Hematopoietic multipotent progenitor cell treated with erythropoietin and hydrocortisone succinate and interleukin-3 and kit ligand, for 6 days (in vitro differentiated cells): ENCODE measurements around the gene ADAMTS18.

Source experiments
- DNase-seq: peaks from one replicate; pipeline ENCODE4 v3.0.0-alpha.2; 2015

The ADAMTS18 gene

DNA sequence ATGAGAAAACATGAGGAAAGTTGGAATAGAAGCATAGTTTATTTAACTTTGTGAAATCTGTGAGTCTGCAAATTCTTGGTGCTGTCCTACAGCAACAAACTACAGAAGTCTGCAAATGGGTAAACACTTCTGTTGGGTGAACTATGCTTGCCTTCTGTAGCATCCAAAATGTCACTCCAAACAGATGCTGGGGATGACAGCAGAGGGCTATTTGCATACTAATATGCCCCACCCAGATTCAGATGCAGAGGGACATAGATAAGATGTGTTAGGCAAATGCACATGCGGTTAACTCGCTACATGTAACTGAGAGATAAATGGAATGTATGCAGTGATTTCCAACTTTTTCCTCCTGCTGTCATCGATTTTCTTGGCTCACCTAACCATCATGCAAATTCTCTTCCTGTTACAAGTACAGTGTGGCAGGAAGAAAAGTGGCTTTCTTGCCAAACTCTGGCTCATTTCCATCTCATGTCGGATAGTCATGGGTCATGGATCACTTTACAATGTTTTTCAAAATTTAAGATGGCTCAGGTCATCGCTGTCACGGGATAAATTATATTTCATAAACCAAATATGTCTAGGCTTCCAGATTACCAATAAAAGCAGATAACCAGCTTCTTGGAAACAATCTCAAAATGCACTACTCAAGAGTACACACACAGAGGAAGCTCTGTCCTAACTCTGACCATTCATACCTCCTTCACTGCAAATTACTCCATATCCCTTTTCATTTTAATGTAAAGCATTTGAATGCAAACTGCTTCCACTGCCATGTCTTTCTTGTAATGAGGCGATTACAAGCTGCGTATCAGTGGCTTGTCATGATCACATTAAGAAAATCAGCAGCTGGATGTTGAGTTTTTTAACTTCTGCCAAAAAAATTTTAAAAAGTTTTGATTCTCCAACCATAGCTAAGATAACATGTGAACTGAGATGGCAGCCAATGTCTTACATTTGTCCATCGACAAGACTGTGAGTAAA is 47.7 kb downstream of the ADAMTS18 start:
- peak; percentile 1 for DNase-seq

DNA sequence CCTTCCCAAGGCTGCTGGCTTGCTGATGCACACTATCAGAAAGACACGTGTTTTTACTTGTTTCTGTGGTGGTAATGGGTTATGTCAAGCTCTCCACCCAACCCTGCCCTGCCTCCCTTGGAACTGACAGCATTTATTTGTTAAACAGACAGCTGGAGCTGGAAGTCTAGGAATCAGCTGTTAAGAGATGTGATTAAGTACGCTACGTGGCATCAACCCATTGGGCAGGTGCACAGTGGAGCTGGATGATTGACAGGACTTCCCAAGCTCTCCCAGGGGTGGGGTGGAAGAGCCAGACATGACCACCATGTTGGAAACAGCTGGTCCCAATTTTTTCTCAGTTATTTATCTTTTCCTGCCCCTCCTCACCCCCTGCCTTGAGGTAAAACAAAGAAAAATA is 49.4 kb downstream of the ADAMTS18 start:
- no peak for DNase-seq

DNA sequence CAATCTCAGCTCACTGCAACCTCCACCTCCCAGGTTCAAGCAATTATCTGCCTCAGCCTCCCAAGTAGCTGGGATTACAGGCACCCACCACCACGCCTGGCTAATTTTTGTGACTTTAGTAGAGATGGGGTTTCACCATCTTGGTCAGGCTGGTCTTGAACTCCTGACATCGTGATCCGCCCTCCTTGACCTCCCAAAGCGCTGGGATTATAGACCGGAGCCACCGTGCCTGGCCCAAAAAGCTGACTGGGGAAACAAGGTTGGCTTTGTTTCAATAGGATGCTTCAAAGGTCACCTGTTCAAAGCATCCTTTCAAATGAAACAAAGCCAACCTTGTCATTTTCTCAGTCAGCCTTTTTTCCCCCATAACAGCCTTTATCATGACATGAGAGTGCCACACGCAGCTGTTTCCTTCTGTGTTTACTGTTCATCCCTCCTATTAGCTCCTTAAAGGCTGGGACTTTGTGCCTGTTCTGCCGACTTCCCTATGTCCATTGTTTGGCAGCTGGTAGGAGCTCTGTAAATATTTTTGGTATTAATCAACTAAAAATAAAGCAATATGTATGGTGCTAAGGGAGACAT is 51.1 kb downstream of the ADAMTS18 start:
- no peak for DNase-seq

DNA sequence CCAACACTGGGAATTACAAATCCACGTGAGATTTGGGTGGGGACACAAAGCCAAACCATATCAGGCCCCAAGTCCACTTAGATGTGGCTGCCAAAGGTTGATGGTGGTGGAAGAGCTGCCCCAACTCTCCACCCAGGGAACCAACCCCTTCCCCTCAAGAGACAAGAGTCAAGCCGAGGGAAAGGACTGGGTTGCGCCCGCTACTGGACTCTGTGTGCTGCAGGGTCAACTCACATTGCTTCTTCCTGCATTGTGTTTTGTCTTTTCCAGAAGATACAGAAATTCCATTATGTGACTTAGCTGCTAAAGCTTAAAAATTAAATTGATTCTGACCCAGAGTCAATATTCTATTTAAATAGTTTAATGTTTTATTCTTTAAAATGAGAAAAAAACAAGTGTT is 58.5 kb downstream of the ADAMTS18 start:
- DNase-seq, result peak; percentile 10

DNA sequence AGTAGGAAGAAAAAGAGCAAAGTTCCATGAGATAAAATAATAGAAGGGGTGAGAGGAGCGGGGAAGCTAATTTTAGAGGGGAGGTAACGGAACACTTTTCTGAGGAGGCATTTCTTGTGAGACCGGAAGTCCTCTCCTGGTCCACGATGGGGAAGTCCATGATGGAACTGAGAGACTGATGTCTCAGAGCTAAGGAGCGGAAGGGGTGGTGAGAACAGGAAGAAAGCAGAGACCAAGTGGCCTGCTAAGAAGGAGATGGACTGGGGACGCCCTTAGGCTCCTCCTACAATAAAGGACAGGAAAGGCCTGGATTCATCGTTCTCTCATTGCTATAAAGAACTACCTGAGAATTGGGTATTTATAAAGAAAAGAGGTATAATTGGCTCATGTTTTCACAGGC is 59.4 kb downstream of the ADAMTS18 start:
- no peak for DNase-seq

DNA sequence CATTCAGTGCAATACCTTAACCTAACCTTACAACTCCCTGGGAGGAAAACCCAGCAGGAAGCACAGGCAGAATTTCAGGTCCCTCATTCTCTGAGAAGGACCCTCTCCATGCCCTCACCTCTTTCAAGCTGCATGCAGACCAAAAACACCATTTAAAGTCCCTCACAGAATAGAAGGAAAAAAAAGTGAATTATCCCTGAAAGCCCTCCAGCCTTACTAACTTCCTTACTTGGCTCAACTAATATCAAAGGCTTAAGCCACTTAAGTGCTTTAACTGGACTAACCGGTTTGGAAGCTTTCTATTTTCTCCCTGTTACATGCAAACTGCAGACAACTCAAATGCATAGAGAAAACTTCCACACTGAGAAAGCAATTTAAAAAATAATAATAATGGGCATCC is 60.5 kb downstream of the ADAMTS18 start:
- no peak for DNase-seq

DNA sequence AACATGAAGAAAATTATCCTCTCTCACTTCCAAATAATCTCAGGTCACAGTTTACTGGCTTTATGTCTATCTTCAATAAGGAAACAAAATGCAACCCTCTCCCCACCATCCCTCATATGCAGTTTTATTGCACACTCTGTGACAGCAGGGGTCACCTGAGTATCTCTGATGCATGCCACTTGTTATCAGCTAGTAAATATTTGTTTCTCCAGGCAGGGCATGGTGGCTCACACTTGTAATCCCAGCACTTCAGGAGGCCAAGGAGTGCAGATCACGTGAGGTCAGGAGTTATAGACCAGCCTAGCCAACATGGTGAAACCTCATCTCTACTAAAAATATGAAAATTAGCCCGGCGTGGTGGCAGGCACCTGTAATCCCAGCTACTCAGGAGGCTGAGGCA is 61.1 kb downstream of the ADAMTS18 start:
- DNase-seq, result no peak

DNA sequence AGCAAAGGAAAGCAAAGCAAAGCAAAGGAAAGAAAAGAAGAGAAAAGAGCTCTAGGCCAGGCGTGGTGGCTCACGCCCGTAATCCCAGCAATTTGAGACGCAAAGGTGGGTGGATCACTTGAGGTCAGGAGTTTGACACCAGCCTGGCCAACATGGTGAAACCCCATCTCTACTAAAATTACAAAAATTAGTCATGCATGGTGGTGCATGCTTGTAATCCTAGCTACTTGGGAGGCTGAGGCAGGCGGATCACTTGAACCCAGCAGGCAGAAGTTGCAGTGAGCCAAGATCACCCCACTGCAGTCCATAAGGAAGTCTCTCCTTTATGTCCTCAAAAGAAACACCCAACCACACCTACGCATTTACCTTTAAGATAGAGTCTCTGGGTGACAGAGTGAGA is 70.1 kb downstream of the ADAMTS18 start:
- DNase-seq, result no peak

DNA sequence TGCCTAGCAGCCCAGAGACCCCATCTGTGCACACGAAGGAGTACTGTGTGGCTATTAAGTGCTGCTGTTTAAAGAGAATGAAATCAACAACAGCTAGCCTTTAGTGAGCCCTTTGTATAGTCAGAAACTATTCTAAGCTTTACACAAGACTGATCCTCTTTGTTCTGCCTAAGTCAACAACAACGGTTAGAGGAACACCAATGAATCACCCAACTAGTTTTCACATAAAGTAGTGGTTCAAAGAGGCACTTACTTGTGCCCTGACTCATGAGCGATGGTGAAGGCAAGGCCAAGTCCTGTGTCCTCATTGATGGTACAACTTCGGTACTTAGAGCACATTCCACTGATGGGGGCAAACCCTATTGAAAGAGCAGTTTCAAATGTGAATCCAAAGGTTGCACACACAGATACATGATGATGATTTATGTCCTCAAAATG is 75.8 kb downstream of the ADAMTS18 start:
- DNase-seq, result no peak

DNA sequence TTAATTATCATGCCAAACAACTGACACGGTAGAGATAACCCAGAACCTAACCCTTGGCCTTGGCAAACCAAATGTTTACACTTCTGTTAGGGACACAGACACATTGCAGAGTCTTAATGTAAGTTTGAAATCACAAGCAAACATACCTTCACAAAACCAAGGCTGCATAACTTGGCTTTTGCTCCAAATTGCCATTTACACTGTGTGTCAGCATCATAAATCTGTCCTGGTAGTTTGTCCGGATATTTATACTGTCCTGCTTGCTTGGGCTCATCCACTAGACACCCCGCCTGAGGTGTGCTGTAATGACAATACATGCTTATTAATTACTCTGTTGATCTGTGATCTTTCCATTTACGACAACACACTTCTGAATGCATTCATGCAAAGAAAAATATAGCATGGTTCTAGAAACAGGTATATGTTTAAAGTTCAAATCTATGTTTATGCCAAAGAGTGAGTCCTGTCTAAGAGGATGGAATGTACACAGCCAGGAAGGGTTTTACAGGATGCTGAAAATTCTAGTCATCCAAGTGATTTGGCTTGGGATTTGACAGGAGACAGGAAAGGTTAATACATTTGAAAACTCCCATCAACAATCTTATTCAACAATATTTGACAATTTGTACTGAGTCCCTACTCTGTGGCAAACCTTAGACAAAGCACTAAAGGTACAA is 81.1 kb downstream of the ADAMTS18 start:
- DNase-seq, result no peak

DNA sequence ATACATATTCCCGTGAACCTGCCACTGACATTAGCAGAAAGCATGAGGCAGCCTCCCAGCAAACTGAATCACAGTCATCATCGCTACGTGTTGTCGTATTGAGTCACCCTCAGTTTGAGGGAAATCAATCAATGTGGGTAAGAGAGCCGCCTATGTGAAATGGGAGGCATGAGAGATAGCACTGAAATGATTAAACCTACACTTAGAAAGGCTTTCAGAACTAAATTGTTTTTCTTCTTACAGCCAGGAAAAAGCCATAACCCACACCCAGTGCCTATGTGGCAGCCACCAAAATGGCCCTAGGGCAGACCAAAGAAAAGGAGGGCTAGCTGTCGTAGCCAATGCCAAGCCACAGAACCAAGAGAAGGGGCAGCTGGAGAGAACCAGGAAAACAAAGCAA is 90.5 kb downstream of the ADAMTS18 start:
- no peak for DNase-seq

DNA sequence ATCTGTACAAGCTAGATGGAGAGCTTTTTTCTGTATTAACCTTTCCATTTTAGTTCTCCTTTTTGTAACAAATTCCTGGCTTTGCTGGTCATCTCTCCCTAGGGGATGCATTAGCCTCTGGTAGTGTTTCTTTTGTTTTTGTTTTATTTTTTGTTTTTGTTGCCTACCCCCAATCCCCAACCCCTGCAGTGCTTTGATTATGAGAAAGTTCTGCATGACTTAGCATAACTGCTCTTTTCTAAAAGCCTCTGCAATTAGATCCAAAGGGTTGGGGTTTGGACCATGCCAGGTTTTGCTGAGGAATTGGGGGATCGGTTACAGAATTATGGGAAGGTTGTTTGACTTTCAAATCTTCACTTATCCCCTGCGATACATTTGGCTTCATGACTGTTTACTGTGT is 98.2 kb downstream of the ADAMTS18 start:
- no peak for DNase-seq

DNA sequence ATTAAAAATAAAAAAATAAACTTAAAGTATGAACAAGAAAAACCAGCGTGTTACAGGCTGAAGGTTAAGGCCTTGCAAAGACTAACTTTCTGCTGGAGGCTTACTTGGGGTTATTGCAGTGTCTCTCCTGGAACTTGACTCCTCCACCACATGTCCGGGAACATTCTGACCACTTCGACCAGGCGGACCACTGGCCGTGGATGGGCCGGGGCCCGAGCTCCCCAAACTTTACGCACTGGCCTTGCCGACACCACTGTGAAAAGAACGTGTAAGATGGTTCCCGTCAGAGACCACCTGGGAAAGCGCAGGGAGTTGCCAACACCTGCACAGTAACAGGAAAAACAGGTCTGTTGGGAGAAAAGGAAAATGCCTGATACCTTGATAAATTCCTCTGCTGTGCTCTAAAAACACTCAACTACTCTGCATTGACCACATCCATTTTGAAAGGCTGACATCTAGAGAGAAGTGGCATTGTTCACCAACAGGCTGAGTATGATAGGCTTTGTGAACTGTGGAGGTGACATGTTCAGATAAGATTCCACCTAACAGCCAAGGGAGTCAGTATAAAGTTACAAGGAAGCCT is 99.1 kb downstream of the ADAMTS18 start:
- DNase-seq, result no peak

DNA sequence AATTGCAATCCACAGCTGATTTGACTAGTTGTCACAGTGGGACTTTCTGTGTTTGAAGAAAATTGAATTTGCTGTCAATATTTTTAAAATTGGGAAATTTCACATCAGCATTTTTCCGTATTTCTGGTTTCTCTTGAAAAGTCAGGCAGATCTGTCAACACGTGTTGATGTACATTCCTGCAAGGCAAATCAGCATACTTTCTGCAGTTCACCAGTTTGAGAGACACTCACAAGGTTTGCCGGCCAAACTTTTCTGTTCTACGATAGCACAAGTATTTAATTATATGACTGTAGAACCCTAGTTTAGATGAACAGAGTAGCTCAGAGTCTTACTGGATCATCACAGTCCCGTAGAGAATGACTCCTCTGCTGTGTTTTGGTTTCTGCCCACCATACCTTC is 102.0 kb downstream of the ADAMTS18 start:
- no peak for DNase-seq

DNA sequence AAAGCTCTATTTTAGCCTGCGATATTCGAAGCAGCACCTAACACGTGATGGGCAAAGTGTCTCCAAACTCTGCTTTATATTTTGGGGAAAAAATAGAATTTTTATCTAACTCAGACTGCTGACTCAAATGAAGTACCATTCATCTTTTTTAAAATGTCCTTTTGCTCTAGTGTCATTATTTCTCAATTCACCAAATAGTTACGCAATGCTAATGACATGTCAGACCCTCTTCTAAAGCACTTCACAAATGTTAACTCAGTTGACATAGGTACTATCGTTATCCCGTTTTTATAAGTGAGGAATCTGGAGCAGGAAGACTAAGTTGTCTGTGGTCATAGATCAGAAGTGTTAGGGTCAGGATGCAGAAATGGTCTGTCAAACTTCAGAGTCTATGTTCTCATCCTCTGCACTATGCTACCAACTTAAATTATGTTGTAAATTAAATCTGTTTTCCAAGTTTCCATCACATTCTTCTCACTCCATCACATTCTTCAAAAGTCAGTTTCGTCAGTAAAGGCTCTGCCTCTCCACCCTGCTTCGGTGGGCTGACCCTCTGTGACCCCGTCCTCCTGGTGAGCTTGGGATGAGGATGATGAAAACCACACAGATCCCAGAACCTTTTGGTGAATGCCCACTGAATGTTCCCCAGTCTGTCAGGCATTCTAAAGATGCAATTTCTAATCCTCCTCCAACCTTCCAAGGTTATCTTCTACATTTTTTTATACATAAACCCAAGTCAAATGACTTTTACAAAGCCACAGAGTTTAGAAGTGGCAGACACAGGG is 102.8 kb downstream of the ADAMTS18 start:
- no peak for DNase-seq

DNA sequence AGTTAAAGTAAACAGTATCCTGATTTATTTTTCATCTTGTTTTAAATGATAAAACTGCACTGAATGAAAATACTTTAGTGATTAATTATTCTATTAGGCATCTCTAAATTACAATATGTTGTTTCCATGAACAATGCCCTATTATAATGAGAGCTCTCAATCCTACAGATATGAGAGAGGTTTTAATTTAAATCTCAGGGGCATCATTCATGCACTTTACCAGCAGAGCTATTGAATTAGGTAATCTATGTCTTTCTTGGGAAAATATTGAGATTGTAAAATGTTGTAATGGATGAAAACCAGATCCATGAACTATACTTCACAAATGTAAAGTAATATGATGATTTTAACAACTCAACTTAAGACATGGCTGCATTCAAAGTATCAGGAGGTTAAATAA is 103.8 kb downstream of the ADAMTS18 start:
- no peak for DNase-seq

DNA sequence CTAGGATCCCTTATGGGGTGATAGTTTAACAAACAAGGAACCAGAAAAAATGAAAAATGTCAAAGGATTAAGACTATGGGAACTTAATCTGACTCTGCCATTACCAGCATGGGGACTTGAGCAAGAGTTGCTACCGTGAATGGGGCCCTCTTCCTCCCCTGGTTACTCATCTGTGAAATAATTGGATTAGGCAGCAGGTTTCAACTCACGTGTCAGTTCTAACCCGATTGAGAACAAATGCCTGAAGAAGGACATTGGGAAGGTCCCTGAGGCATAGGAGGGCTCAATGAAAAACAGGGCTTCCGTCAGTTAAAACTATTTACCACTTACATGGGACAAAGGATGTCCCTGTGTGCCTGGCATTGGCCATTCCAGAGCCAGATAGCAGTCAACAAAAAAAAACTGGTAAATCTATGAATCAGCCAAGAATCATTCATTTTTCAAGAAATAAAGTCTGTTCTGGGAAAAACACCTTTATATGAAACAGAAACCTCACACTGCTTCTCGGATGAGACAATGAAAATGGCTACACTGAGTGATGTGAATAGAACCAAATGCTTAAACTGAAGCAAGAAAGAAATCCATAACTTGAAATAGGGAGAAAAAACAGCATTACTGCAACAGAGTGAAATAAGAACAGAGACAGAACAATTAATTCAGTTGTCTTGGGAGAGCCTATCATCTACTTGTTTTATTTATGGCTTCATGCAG is 104.3 kb downstream of the ADAMTS18 start:
- DNase-seq, result no peak

DNA sequence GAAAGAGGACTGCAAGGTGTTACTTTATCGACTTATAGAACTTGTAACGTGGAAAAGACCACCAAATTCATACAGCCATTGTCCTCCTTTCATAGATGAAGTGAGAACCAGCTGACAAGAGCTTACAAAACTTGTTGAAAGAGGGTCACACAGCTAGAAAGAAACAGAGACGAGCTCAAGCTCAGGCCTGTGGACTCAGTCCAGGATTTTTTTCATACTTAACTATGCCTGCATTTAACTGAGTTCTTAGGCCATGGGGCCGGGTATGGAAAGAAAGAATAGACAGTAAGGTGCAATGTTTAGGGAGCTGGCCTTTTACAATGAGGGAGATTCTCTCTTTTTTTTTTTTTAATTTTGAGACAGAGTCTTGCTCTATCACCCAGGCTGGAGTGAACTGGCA is 106.1 kb downstream of the ADAMTS18 start:
- no peak for DNase-seq

DNA sequence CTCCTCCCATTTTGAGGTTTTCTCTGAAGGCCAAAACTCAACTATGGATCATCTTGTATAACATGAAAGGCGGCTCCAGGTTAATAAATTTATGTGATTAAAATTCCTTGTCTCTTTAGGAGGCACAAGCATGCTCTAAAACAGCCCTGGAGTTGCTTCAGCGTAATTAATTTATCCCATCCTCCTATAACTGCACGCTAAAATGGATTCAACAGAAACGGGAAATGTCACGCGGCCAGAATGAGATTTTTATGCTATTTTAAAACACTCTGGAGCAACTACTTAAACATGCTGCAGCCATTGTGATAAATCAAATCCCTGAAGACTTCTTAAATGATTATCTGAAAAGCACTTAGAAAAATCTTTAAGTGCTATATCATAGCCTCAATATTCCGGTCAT is 106.6 kb downstream of the ADAMTS18 start:
- DNase-seq, result no peak

DNA sequence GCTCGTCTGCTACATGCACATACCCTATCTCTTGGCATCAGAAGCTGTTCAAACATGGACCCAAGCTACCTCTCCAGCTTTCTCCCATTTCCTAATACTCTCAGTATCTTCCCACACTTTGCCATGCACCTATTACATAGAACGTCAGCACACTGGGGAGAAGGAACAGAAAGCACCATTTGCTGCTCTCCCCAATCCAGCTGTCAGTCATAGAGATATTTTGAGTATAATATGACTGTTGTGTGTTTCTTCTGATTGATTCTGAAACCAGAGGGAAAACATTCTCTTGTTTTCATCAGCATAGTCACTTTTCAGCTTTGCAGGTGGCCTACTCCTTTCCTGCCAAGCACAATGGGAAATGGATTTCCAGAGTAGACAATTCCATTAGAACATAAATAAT is 107.1 kb downstream of the ADAMTS18 start:
- DNase-seq, result no peak

DNA sequence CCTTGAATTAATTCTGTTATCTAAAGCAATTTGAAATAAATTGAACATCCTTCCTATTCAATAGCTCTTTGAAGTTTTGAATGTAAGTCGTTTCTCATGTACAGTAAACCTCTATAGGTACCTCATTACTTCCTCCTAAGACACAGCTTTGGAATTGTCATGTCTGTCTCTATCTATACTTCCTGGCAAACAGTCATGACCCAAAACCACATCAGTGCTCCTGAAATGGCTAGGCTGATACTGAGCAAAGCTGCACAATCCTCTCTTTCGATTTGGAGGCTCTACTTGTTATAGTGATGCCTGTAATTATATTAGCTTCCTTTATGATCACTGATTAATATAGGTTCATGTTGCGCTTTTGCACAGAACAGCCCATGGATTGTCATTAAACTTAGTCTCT is 110.1 kb downstream of the ADAMTS18 start:
- DNase-seq, result no peak

DNA sequence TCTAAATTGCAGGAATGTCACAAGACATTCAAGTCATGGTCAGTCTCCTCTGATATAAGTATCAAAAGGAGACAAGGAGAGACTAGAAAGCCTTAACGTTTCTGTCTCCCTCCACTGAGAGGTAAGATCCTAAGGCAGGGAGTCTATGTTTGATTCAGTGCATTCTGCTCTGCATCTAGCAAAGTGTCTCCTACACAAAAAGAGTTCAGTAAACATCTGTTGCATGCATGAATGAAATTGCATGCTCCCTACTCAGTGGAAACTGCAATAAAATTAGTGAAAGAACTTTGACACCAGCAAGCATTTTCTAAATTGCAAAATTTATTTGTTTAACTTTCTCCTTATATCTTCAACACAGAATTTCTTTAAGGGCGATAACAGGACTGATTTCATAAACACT is 111.1 kb downstream of the ADAMTS18 start:
- no peak for DNase-seq
